Amniotic stem cell (primary cell): ENCODE measurements around the gene TOR3A.
"Not testable (repeated sequence)": the region's sequence is repeated elsewhere in the genome, so short reads cannot be mapped to it uniquely, and the experiment has no call there.

Experiments used
- DNase-seq: peaks from one replicate; lab custom pipeline; 2025; lab: John Stamatoyannopoulos, UW

Gene TOR3A

GRCh38 chr1:179107706-179108629 lies 26.1 kb downstream of the TOR3A start:
- no peak for DNase-seq

GRCh38 chr1:179108644-179109043 lies 26.8 kb downstream of the TOR3A start:
- no peak for DNase-seq

GRCh38 chr1:179115181-179115580 lies 33.3 kb downstream of the TOR3A start:
- no peak for DNase-seq

- DNase-seq, result no peak
Measured at GRCh38 chr1:179119513-179119912, 37.6 kb downstream of the TOR3A start.

- DNase-seq, result no peak
Measured at GRCh38 chr1:179120736-179121135, 38.9 kb downstream of the TOR3A start.

- no peak for DNase-seq
Measured at GRCh38 chr1:179121159-179121938, 39.5 kb downstream of the TOR3A start.

- no peak for DNase-seq
Measured at GRCh38 chr1:179124873-179125272, 43.0 kb downstream of the TOR3A start.

GRCh38 chr1:179126338-179127060 lies 44.6 kb downstream of the TOR3A start:
- no peak for DNase-seq

GRCh38 chr1:179127163-179127895 lies 45.5 kb downstream of the TOR3A start:
- peak; percentile 25 for DNase-seq

- DNase-seq, result no peak
Measured at GRCh38 chr1:179128520-179128919, 46.6 kb downstream of the TOR3A start.

- no peak for DNase-seq
Measured at GRCh38 chr1:179129702-179130473, 48.0 kb downstream of the TOR3A start.

GRCh38 chr1:179135168-179135567 lies 53.3 kb downstream of the TOR3A start:
- DNase-seq, result not testable (repeated sequence)

- not testable (repeated sequence) for DNase-seq
Measured at GRCh38 chr1:179135707-179136106, 53.8 kb downstream of the TOR3A start.

- DNase-seq, result no peak
Measured at GRCh38 chr1:179137617-179138255, 55.9 kb downstream of the TOR3A start.

- DNase-seq, result not testable (repeated sequence)
Measured at GRCh38 chr1:179138755-179139154, 56.9 kb downstream of the TOR3A start.

- DNase-seq, result peak; percentile 44
Measured at GRCh38 chr1:179141592-179142251, 59.9 kb downstream of the TOR3A start.

- DNase-seq, result peak; percentile 92
Measured at GRCh38 chr1:179142889-179143299, 61.0 kb downstream of the TOR3A start.

GRCh38 chr1:179143322-179143721 lies 61.5 kb downstream of the TOR3A start:
- DNase-seq, result peak; percentile 60

- DNase-seq, result no peak
Measured at GRCh38 chr1:179144626-179145025, 62.8 kb downstream of the TOR3A start.

- no peak for DNase-seq
Measured at GRCh38 chr1:179145521-179145920, 63.7 kb downstream of the TOR3A start.
